Skeletal muscle tissue (tissue), 4 donors: ENCODE data around the gene SUSD2. TPM values are rescaled to one million over a fixed set of nuclear protein-coding genes. Genes with fewer than 3 reads are reported as not detected.

Experiments
- H3K27ac ChIP-seq: one replicate; pipeline ENCODE4 v1.7.0; 2013; ENCODE audit warnings: mild to moderate bottlenecking, low read depth, low read length, inconsistent platforms
- H3K27me3 ChIP-seq, 3 donors: one replicate each; pipeline ENCODE4 v1.7.0; 2013; ENCODE audit warnings: low read length in 3 of 3; ENCODE audit not compliant: control insufficient read depth in 3 of 3, insufficient read depth in 3 of 3
- H3K36me3 ChIP-seq, 3 donors: one replicate each; pipeline ENCODE4 v1.7.0; 2013; ENCODE audit warnings: low read length in 3 of 3; ENCODE audit not compliant: control insufficient read depth in 3 of 3, insufficient read depth in 3 of 3
- H3K4me1 ChIP-seq, 3 donors: one replicate each; pipeline ENCODE4 v1.7.0; 2013; ENCODE audit warnings: low read length in 3 of 3, mild to moderate bottlenecking in 3 of 3; ENCODE audit not compliant: control insufficient read depth in 3 of 3, insufficient read depth in 3 of 3
- H3K4me3 ChIP-seq, 3 donors: one replicate each; pipeline ENCODE4 v1.7.0; 2013; ENCODE audit warnings: low read length in 3 of 3
- H3K9ac ChIP-seq, 3 donors: one replicate each; pipeline ENCODE4 v1.7.0; 2013; ENCODE audit warnings: low read length in 3 of 3, mild to moderate bottlenecking in 3 of 3, moderate library complexity in 2 of 3, low read depth in 1 of 3
- H3K9me3 ChIP-seq, 3 donors: one replicate each; pipeline ENCODE4 v1.7.0; 2013; ENCODE audit warnings: low read length in 3 of 3; ENCODE audit not compliant: control insufficient read depth in 3 of 3
- total RNA-seq: library from RNA; depleted of rRNA; stranded (reverse); fragments of >200 nt; gene quantifications from one replicate; pipeline ENCODE4 v1.2.3, GENCODE V29; 2014
- donor health status: Osteomylitis.

SUSD2 gene
- total RNA-seq, 1 donor from 2014 or later = 0.52 TPM

GRCh38 chr22:24142241-24142640 is 39.0 kb upstream of the SUSD2 start:
- Histone ChIP-seq H3K9ac (no peak overlapping the region), H3K9me3 (no peaks in the 10 kb centered on the region), H3K4me1 (peaks cover 29 to 53% (median 42%) of the 10 kb centered on the region in 3 donors), H3K4me3 (no peak overlapping the region), H3K27ac (no peak overlapping the region), H3K27me3 (no peaks in the 10 kb centered on the region), H3K36me3 (peaks cover 0 to 7% (median 4%) of the 10 kb centered on the region in 3 donors)

GRCh38 chr22:24142831-24143230 is 38.5 kb upstream of the SUSD2 start:
- Histone ChIP-seq H3K27me3 (no peaks in the 10 kb centered on the region), H3K4me1 (peaks cover 34 to 53% (median 42%) of the 10 kb centered on the region in 3 donors), H3K4me3 (no peak overlapping the region), H3K36me3 (peaks cover 0 to 8% (median 6%) of the 10 kb centered on the region in 3 donors), H3K9ac (peak overlapping the region in 1 of 3 donors; percentile 16), H3K9me3 (no peaks in the 10 kb centered on the region), H3K27ac (no peak overlapping the region)

GRCh38 chr22:24144056-24144777 is 37.1 kb upstream of the SUSD2 start:
- H3K27me3 ChIP-seq = no peaks in the 10 kb centered on the region
- no peaks in the 10 kb centered on the region for H3K9me3 ChIP-seq
- H3K9ac ChIP-seq = peak overlapping the region in 1 of 3 donors; percentile 16
- H3K4me3 ChIP-seq = no peak overlapping the region
- peaks cover 45 to 66% (median 56%) of the 10 kb centered on the region in 3 donors for H3K4me1 ChIP-seq
- H3K27ac ChIP-seq = peak overlapping the region; percentile 15
- peaks cover 0 to 8% (median 5%) of the 10 kb centered on the region in 3 donors for H3K36me3 ChIP-seq

- H3K9me3 ChIP-seq = no peaks in the 10 kb centered on the region
- peak overlapping the region; percentile 82 for H3K27ac ChIP-seq
- peaks cover 0 to 8% (median 3%) of the 10 kb centered on the region in 3 donors for H3K36me3 ChIP-seq
- H3K4me3 ChIP-seq = no peak overlapping the region
- H3K4me1 ChIP-seq = peaks cover 45 to 65% (median 56%) of the 10 kb centered on the region in 3 donors
- H3K27me3 ChIP-seq = no peaks in the 10 kb centered on the region
- H3K9ac ChIP-seq = peak overlapping the region in 1 of 3 donors; percentile 16
Measured at GRCh38 chr22:24144778-24145085, 36.6 kb upstream of the SUSD2 start.

- H3K27ac ChIP-seq = peak overlapping the region; percentile 82
- peaks cover 0 to 4% (median 0%) of the 10 kb centered on the region in 3 donors for H3K36me3 ChIP-seq
- no peaks in the 10 kb centered on the region for H3K9me3 ChIP-seq
- peaks cover 45 to 63% (median 56%) of the 10 kb centered on the region in 3 donors for H3K4me1 ChIP-seq
- peak overlapping the region in 1 of 3 donors; percentile 64 for H3K9ac ChIP-seq
- H3K4me3 ChIP-seq = peak overlapping the region in 2 of 3 donors; percentile 37 to 49
- H3K27me3 ChIP-seq = no peaks in the 10 kb centered on the region
Measured at GRCh38 chr22:24145446-24146193, 35.7 kb upstream of the SUSD2 start.

GRCh38 chr22:24146194-24146616 is 35.1 kb upstream of the SUSD2 start:
- H3K4me3 ChIP-seq = peak overlapping the region in 2 of 3 donors; percentile 37 to 58
- H3K27me3 ChIP-seq = no peaks in the 10 kb centered on the region
- no peaks in the 10 kb centered on the region for H3K9me3 ChIP-seq
- peaks cover 0 to 4% (median 0%) of the 10 kb centered on the region in 3 donors for H3K36me3 ChIP-seq
- peak overlapping the region; percentile 82 for H3K27ac ChIP-seq
- H3K9ac ChIP-seq = peak overlapping the region; percentile 16 to 64 (median 57)
- H3K4me1 ChIP-seq = peaks cover 45 to 60% (median 54%) of the 10 kb centered on the region in 3 donors

GRCh38 chr22:24146791-24147353 is 34.4 kb upstream of the SUSD2 start:
- Histone ChIP-seq H3K36me3 (peaks cover 0 to 4% (median 0%) of the 10 kb centered on the region in 3 donors), H3K9ac (peak overlapping the region; percentile 4 to 64 (median 16)), H3K27ac (peak overlapping the region; percentile 82)

GRCh38 chr22:24147666-24148065 is 33.6 kb upstream of the SUSD2 start:
- no peaks in the 10 kb centered on the region for H3K27me3 ChIP-seq
- H3K4me3 ChIP-seq = peak overlapping the region in 1 of 3 donors; percentile 35
- H3K4me1 ChIP-seq = peaks cover 45 to 60% (median 54%) of the 10 kb centered on the region in 3 donors
- H3K9ac ChIP-seq = peak overlapping the region in 1 of 3 donors; percentile 54
- H3K36me3 ChIP-seq = peaks cover 0 to 4% (median 0%) of the 10 kb centered on the region in 3 donors
- H3K9me3 ChIP-seq = no peaks in the 10 kb centered on the region
- peak overlapping the region; percentile 46 for H3K27ac ChIP-seq

More at GRCh38 chr22:24146791-24147353, 34.4 kb upstream of the SUSD2 start:
- no peaks in the 10 kb centered on the region for H3K27me3 ChIP-seq
- peaks cover 45 to 60% (median 54%) of the 10 kb centered on the region in 3 donors for H3K4me1 ChIP-seq
- H3K9me3 ChIP-seq = no peaks in the 10 kb centered on the region
- H3K4me3 ChIP-seq = peak overlapping the region in 2 of 3 donors; percentile 3 to 6

GRCh38 chr22:24148266-24149197 is 32.8 kb upstream of the SUSD2 start:
- H3K27ac ChIP-seq = peak overlapping the region; percentile 46
- H3K9me3 ChIP-seq = no peaks in the 10 kb centered on the region
- no peak overlapping the region for H3K4me3 ChIP-seq
- no peaks in the 10 kb centered on the region for H3K27me3 ChIP-seq
- H3K4me1 ChIP-seq = peaks cover 47 to 60% (median 59%) of the 10 kb centered on the region in 3 donors
- H3K9ac ChIP-seq = no peak overlapping the region
- H3K36me3 ChIP-seq = peaks cover 0 to 4% (median 0%) of the 10 kb centered on the region in 3 donors
